Esophagus muscularis mucosa (tissue), 3 donors: ENCODE data around the gene GID4.

ENCODE experiments used
- CTCF ChIP-seq, 3 experiments: fragments of 200-600 bp in 2 of 3; fragments of 450-650 bp in 1 of 3; sonication (generic) in 2 of 3; IDR thresholded peaks; one replicate each; pipeline ENCODE4 v1.5.1; 2017 to 2019; ENCODE audit warnings: antibody characterized with exemption in 3 of 3, mild to moderate bottlenecking in 2 of 3, moderate library complexity in 1 of 3
- POLR2A ChIP-seq: fragments of 450-650 bp; IDR thresholded peaks from one replicate; pipeline ENCODE4 v1.6.1; 2017; ENCODE audit warnings: antibody characterized with exemption, moderate library complexity, mild to moderate bottlenecking, low read depth
- POLR2AphosphoS5 ChIP-seq, 2 donors: sonication (generic); formaldehyde crosslinking; IDR thresholded peaks; one replicate each; pipeline ENCODE4 v1.6.1; 2017; ENCODE audit warnings: antibody characterized with exemption in 2 of 2

GRCh38 chr17:18045691-18046350, 6.6 kb downstream of the GID4 start:
- no peak for TF ChIP-seq POLR2A
- TF ChIP-seq CTCF (IDR thresholded peaks at IDR 0.05): no peak
- TF ChIP-seq POLR2AphosphoS5 (IDR thresholded peaks at IDR 0.05): no peak
